HL-60 (cell line): Measurements from ENCODE around the gene PTPRR.

ENCODE experiments used
- GABPA ChIP-seq: IDR thresholded peaks from 2 replicates; pipeline ENCODE4 v1.6.1; 2012; ENCODE audit warnings: low read depth
- TF ChIP-seq, protein P1 (sequence below): IDR thresholded peaks from one replicate; pipeline ENCODE4 v1.5.1; 2011; ENCODE audit warnings: low read length, control low read depth, inconsistent platforms; ENCODE audit not compliant: insufficient read depth
- TF ChIP-seq, protein P2 (sequence below): IDR thresholded peaks from 2 replicates; pipeline ENCODE4 v1.6.1; 2012; ENCODE audit warnings: low read depth; ENCODE audit not compliant: insufficient replicate concordance

DNA sequence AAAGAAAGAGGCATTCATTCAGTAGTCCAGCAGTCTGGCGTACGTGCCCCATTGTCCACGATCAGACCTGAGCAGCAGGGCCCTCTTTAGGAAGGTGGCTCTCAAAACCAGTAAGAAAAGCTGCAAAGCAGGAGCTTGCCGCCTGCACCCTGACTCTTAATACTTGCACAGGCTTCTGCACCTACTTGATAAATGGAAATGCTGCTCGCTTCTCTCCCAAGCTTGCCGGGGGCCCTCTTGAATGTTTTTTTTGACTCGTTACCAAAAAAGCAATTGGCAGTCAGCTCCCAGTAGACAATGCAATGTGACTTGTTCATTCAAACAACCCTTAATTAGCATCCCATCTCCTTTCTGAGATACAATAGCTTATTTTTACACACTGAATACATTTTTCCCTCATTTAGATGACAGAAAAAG is 256.1 kb downstream of the PTPRR start:
- TF ChIP-seq, protein P1, sequence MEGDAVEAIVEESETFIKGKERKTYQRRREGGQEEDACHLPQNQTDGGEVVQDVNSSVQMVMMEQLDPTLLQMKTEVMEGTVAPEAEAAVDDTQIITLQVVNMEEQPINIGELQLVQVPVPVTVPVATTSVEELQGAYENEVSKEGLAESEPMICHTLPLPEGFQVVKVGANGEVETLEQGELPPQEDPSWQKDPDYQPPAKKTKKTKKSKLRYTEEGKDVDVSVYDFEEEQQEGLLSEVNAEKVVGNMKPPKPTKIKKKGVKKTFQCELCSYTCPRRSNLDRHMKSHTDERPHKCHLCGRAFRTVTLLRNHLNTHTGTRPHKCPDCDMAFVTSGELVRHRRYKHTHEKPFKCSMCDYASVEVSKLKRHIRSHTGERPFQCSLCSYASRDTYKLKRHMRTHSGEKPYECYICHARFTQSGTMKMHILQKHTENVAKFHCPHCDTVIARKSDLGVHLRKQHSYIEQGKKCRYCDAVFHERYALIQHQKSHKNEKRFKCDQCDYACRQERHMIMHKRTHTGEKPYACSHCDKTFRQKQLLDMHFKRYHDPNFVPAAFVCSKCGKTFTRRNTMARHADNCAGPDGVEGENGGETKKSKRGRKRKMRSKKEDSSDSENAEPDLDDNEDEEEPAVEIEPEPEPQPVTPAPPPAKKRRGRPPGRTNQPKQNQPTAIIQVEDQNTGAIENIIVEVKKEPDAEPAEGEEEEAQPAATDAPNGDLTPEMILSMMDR: no peak
- TF ChIP-seq, protein P2, sequence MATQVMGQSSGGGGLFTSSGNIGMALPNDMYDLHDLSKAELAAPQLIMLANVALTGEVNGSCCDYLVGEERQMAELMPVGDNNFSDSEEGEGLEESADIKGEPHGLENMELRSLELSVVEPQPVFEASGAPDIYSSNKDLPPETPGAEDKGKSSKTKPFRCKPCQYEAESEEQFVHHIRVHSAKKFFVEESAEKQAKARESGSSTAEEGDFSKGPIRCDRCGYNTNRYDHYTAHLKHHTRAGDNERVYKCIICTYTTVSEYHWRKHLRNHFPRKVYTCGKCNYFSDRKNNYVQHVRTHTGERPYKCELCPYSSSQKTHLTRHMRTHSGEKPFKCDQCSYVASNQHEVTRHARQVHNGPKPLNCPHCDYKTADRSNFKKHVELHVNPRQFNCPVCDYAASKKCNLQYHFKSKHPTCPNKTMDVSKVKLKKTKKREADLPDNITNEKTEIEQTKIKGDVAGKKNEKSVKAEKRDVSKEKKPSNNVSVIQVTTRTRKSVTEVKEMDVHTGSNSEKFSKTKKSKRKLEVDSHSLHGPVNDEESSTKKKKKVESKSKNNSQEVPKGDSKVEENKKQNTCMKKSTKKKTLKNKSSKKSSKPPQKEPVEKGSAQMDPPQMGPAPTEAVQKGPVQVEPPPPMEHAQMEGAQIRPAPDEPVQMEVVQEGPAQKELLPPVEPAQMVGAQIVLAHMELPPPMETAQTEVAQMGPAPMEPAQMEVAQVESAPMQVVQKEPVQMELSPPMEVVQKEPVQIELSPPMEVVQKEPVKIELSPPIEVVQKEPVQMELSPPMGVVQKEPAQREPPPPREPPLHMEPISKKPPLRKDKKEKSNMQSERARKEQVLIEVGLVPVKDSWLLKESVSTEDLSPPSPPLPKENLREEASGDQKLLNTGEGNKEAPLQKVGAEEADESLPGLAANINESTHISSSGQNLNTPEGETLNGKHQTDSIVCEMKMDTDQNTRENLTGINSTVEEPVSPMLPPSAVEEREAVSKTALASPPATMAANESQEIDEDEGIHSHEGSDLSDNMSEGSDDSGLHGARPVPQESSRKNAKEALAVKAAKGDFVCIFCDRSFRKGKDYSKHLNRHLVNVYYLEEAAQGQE: no peak
- no peak for TF ChIP-seq GABPA
